Measurements from ENCODE around the gene P2RX6. TPM values are rescaled to one million over a fixed set of nuclear protein-coding genes. Genes with fewer than 3 reads are reported as not detected.
"Not testable (repeated sequence)": the region's sequence is repeated elsewhere in the genome, so short reads cannot be mapped to it uniquely, and the experiment has no call there.

P2RX6 gene
- total RNA-seq = under 1 TPM; 0.50 to 0.63 TPM

GRCh38 chr22:21014726-21015465 is at the start of gene P2RX6:
P2RX6 (plus strand) TSS chr22:21015165; CDS start chr22:21015175, 10 bp downstream.
- H3K27ac Mint-ChIP-seq = peak within 1 kb of the TSS; percentile 51
- CTCF ChIA-PET = no interaction called here
- H3K4me3 Mint-ChIP-seq = peak within 1 kb of the TSS; percentile 69
- H3K27me3 Mint-ChIP-seq (ENCODE audit: low read depth) = peaks cover 9% of the 10 kb centered on the region
- DNase-seq (no peak), ATAC-seq (no peak)
- H3K4me1 Mint-ChIP-seq (ENCODE audit: low read depth) = peaks cover 19% of the 10 kb centered on the region
- H3K36me3 Mint-ChIP-seq (ENCODE audit: low read depth) = no peaks in the 10 kb centered on the region
- no peaks in the 10 kb centered on the region for H3K9me3 Mint-ChIP-seq (ENCODE audit: insufficient read depth)
- POLR2A ChIA-PET = interaction anchor here (0.5 to 0.8 kb wide), 2 partner anchors 13 to 453 kb away, joined by 3 read pairs; partner anchors contain the start of gene THAP7

GRCh38 chr22:20965888-20966855 is 48.8 kb upstream of the P2RX6 start:
- Mint-ChIP-seq H3K36me3 (ENCODE audit: low read depth) (no peaks in the 10 kb centered on the region), H3K4me3 (peak overlapping the region; percentile 18), H3K27me3 (ENCODE audit: low read depth) (peaks cover 8% of the 10 kb centered on the region), H3K9me3 (ENCODE audit: insufficient read depth) (no peaks in the 10 kb centered on the region), H3K4me1 (ENCODE audit: low read depth) (peaks cover 10% of the 10 kb centered on the region), H3K27ac (no peak overlapping the region)
- no peak for ATAC-seq
- ChIA-PET POLR2A (no interaction called here), CTCF (no interaction called here)
- no peak for DNase-seq

DNA sequence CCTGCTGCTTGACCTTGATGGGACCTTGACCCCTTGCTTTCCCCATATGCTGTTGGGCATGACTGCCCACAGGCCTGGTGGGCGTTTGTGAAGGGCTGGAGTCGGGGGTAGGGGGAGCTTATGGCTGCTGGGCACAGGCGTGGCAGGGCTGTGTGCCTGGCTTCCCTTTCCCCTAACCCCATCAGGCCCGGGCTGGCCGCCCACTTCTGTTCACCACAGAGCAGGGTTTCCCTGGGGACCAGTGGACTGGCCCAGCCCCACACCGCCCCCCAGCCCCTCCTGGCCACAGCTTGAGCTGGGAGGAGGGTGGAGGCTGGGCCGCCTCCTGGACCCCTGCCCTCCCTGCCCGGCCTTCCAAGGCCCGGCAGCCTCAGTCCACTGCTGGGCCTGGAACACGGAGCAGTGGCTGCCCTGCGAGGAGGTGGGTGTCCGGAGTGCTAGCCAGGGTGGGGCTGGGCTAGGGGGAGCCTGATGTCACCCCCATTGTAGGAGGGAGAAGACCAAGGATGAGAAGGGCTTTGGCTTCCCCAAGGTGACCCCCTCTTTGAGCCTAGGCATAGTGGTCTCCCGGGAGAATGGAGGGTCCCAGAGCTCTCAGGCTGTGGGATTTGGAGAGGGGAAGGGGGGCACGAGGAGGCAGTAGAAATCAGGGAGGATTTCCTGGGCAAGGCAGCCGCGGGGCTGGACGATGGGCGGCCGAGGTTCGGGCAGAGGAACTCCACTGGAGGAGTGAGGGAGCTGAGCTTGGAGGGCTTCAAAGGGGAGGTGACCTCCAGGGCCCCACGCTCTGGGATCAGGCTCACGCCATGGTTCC is 47.9 kb upstream of the P2RX6 start, which contains the start of gene AIFM3:
TSS of gene AIFM3 (plus strand) at position 373 of the 814 bp plus-strand sequence. CDS start 690 bp downstream, outside the sequence.
- no peak within 1 kb of the TSS for H3K4me3 Mint-ChIP-seq
- no peaks in the 10 kb centered on the region for H3K9me3 Mint-ChIP-seq (ENCODE audit: insufficient read depth)
- ATAC-seq (no peak), DNase-seq (no peak)
- H3K4me1 Mint-ChIP-seq (ENCODE audit: low read depth) = peaks cover 10% of the 10 kb centered on the region
- POLR2A ChIA-PET = no interaction called here
- H3K36me3 Mint-ChIP-seq (ENCODE audit: low read depth) = no peaks in the 10 kb centered on the region
- peaks cover 8% of the 10 kb centered on the region for H3K27me3 Mint-ChIP-seq (ENCODE audit: low read depth)
- H3K27ac Mint-ChIP-seq = no peak within 1 kb of the TSS
- CTCF ChIA-PET = interaction anchor here (1.2 kb wide), 1 partner anchor 15 kb away, joined by 3 read pairs; the partner anchor contains the start of gene LZTR1

DNA sequence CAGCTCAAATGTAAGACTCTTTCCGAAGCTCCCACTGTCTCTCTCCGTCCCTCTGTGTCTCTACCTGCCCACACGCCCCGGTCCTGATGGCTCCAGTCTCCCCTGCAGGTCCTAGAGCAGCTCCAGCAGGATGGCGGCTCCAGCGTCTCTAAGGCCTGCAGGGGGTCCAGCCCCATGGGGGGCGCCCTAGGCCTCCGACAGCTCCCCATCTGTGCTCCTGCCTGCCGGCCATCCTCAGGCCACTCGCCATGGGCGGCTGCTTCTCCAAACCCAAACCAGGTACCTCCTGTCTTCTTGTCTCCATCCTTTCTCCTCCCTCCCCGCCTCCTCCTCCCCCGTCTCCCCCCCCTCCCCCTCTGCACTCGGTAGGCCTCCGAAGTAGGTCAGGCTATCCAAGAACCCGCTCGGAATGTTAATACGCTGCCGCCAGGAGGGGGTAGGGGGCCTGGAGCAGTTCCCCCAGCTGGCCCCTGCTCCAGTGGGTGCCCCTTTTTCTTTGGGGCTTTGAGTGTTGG is 47.2 kb upstream of the P2RX6 start:
- peaks cover 8% of the 10 kb centered on the region for H3K27me3 Mint-ChIP-seq (ENCODE audit: low read depth)
- H3K9me3 Mint-ChIP-seq (ENCODE audit: insufficient read depth) = no peaks in the 10 kb centered on the region
- H3K4me3 Mint-ChIP-seq = no peak overlapping the region
- DNase-seq = no peak
- POLR2A ChIA-PET = no interaction called here
- H3K27ac Mint-ChIP-seq = no peak overlapping the region
- no peaks in the 10 kb centered on the region for H3K36me3 Mint-ChIP-seq (ENCODE audit: low read depth)
- ATAC-seq = no peak
- CTCF ChIA-PET = interaction anchor here (1.2 kb wide), 1 partner anchor 14 kb away, joined by 3 read pairs; the partner anchor contains the start of gene LZTR1
- peaks cover 10% of the 10 kb centered on the region for H3K4me1 Mint-ChIP-seq (ENCODE audit: low read depth)

- DNase-seq = no peak
- no peak overlapping the region for H3K27ac Mint-ChIP-seq
- peaks cover 10% of the 10 kb centered on the region for H3K4me1 Mint-ChIP-seq (ENCODE audit: low read depth)
- H3K27me3 Mint-ChIP-seq (ENCODE audit: low read depth) = peaks cover 8% of the 10 kb centered on the region
- ATAC-seq = no peak
- ChIA-PET POLR2A (no interaction called here), CTCF (interaction anchor here (0.8 kb wide), 1 partner anchor 14 kb away, joined by 3 read pairs; the partner anchor contains the start of gene LZTR1)
- no peaks in the 10 kb centered on the region for H3K36me3 Mint-ChIP-seq (ENCODE audit: low read depth)
- no peak overlapping the region for H3K4me3 Mint-ChIP-seq
- no peaks in the 10 kb centered on the region for H3K9me3 Mint-ChIP-seq (ENCODE audit: insufficient read depth)
Measured at GRCh38 chr22:20968281-20968977, 46.5 kb upstream of the P2RX6 start.

DNA sequence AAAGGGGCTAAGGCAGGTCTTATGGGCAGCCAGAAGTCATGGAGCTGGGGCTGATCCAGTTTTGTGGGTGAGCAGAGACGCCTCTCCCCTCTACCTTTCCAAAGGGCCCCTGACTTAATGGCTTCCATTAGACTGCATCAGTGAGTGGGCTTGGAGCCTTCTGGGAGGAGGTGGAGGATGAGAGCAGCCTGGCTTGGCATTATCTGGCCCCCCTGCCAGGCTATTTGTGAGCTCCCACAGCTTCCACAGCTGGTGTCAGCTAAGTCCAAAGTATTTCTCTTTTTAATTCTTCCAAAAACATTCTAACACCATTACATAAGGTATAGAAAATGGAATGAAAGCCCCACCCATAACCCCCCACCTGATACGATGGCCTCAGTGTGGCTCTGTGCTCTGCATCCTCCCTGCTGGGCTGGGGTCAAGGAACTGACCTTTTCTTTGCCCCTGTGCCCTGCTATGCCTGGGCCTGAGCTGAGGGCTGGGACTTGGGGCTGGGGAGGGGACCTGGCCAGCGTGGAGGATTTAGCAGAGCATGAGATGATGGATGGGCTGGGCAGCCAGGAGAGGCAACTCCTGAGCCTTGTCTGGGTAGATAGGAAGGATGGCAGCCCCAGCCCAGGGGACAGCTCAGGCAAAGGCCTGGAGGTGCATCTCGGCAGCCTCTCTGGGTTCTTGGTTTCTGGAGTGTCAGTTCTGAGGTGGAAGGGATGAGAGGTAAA is 43.9 kb upstream of the P2RX6 start:
- Mint-ChIP-seq H3K4me3 (no peak overlapping the region), H3K9me3 (ENCODE audit: insufficient read depth) (no peaks in the 10 kb centered on the region), H3K36me3 (ENCODE audit: low read depth) (no peaks in the 10 kb centered on the region), H3K27me3 (ENCODE audit: low read depth) (no peaks in the 10 kb centered on the region), H3K27ac (no peak overlapping the region), H3K4me1 (ENCODE audit: low read depth) (peaks cover under 1% of the 10 kb centered on the region)
- DNase-seq (no peak), ATAC-seq (no peak)
- ChIA-PET CTCF (interaction anchor here (1.5 kb wide), 1 partner anchor 9 kb away, joined by 5 read pairs; no protein-coding TSS in a partner anchor), POLR2A (no interaction called here)

DNA sequence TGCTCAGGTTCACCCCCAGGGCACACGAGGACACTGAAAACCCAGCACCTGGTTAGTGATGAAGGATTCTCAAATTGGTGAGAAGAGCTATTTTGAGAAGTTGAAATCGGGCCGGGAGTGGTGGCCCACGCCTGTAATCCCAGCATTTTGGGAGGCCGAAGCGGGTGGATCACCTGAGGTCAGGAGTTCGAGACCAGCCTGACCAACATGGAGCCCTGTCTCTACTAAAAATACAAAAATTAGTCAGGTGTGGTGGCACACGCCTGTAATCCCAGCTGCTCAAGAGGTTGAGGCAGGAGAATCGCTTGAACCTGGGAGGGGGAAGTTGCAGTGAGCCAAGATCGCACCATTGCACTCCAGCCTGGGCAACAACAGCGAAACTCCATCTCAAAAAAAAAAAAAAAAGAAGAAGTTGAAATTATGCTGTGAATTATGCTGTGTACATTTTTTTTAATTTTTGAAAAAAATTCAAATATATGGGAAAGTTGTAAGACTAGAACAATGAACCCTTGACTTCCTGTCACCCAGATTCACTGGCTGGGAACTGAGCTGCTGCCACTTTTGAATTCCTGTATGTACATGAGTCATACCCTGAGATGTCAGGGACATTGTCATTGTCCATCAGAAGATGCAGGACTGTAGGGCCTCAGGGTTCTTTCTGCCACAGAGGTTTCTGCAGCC is 42.8 kb upstream of the P2RX6 start:
- H3K27me3 Mint-ChIP-seq (ENCODE audit: low read depth); H3K4me3 Mint-ChIP-seq; H3K9me3 Mint-ChIP-seq (ENCODE audit: insufficient read depth); DNase-seq; H3K27ac Mint-ChIP-seq; H3K4me1 Mint-ChIP-seq (ENCODE audit: low read depth); ATAC-seq; H3K36me3 Mint-ChIP-seq (ENCODE audit: low read depth): not testable (repeated sequence)
- ChIA-PET POLR2A (interaction anchor here (1.1 kb wide), 1 partner anchor 14 kb away, joined by 3 read pairs; no protein-coding TSS in a partner anchor), CTCF (interaction anchor here (1.5 kb wide), 2 partner anchors 10 kb away, joined by 5 to 6 read pairs; partner anchors contain the start of gene LZTR1)

- no peak overlapping the region for H3K4me3 Mint-ChIP-seq
- DNase-seq = no peak
- no peaks in the 10 kb centered on the region for H3K4me1 Mint-ChIP-seq (ENCODE audit: low read depth)
- no peak overlapping the region for H3K27ac Mint-ChIP-seq
- no peaks in the 10 kb centered on the region for H3K27me3 Mint-ChIP-seq (ENCODE audit: low read depth)
- H3K9me3 Mint-ChIP-seq (ENCODE audit: insufficient read depth) = no peaks in the 10 kb centered on the region
- H3K36me3 Mint-ChIP-seq (ENCODE audit: low read depth) = no peaks in the 10 kb centered on the region
- ATAC-seq = no peak
- ChIA-PET CTCF (interaction anchor here (1.5 kb wide), 1 partner anchor 9 kb away, joined by 6 read pairs; the partner anchor contains the start of gene LZTR1), POLR2A (interaction anchor here (1.1 kb wide), 1 partner anchor 15 kb away, joined by 3 read pairs; no protein-coding TSS in a partner anchor)
Measured at GRCh38 chr22:20972933-20973577, 41.9 kb upstream of the P2RX6 start.

GRCh38 chr22:20973634-20974286 is 41.2 kb upstream of the P2RX6 start:
- peaks cover 3% of the 10 kb centered on the region for H3K9me3 Mint-ChIP-seq (ENCODE audit: insufficient read depth)
- no peak overlapping the region for H3K27ac Mint-ChIP-seq
- H3K36me3 Mint-ChIP-seq (ENCODE audit: low read depth) = no peaks in the 10 kb centered on the region
- DNase-seq (no peak), ATAC-seq (no peak)
- no peak overlapping the region for H3K4me3 Mint-ChIP-seq
- POLR2A ChIA-PET = interaction anchor here (1.1 kb wide), 1 partner anchor 16 kb away, joined by 3 read pairs; no protein-coding TSS in a partner anchor
- CTCF ChIA-PET = interaction anchor here (1.5 kb wide), 1 partner anchor 9 kb away, joined by 6 read pairs; the partner anchor contains the start of gene LZTR1
- no peaks in the 10 kb centered on the region for H3K27me3 Mint-ChIP-seq (ENCODE audit: low read depth)
- H3K4me1 Mint-ChIP-seq (ENCODE audit: low read depth) = peaks cover under 1% of the 10 kb centered on the region
